ENCODE data around the gene TRPM3. TPM values are rescaled to one million over a fixed set of nuclear protein-coding genes. Genes with fewer than 3 reads are reported as not detected.

TRPM3 gene
- total and polyA plus RNA-seq, 2 of the 13 experiments (the other 11 are each of a cell fraction or from before 2014, with no cell fraction given): not detected

DNA sequence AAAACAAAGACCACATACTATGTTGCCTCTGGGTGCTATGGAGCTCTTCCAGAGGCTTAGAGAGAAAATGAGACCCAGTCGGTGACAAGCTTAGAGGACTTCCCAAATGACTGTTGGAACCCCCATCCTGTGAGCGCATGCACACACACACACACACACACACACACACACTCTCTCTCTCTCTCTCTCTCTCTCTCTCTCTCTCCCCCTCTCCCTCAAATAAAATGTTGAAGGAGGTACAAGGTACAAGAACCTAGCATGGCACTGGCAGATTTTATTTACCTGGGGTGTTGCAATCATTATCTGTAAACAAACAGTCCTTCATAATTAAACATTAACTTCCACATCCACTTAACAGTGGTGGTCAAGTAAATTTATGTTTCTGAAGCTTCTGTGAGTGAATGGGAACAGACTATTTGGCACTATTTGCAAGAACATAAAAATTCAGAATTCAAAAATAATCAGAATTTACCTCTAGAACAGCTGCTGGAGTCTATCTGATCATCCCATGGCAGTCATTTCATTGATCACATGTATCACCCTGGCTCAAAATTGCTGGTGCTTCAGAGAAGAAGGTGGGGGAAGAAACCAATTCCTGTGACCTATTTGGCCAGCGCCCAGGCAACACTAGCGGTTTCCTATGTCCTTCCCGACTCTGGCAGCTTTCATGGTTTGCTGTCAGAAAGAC, 24.9 kb downstream of the TRPM3 start (continued):
- TF ChIP-seq, protein P1, sequence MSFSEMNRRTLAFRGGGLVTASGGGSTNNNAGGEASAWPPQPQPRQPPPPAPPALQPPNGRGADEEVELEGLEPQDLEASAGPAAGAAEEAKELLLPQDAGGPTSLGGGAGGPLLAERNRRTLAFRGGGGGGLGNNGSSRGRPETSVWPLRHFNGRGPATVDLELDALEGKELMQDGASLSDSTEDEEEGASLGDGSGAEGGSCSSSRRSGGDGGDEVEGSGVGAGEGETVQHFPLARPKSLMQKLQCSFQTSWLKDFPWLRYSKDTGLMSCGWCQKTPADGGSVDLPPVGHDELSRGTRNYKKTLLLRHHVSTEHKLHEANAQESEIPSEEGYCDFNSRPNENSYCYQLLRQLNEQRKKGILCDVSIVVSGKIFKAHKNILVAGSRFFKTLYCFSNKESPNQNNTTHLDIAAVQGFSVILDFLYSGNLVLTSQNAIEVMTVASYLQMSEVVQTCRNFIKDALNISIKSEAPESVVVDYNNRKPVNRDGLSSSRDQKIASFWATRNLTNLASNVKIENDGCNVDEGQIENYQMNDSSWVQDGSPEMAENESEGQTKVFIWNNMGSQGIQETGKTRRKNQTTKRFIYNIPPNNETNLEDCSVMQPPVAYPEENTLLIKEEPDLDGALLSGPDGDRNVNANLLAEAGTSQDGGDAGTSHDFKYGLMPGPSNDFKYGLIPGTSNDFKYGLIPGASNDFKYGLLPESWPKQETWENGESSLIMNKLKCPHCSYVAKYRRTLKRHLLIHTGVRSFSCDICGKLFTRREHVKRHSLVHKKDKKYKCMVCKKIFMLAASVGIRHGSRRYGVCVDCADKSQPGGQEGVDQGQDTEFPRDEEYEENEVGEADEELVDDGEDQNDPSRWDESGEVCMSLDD (CRISPR knock-in tag; IDR thresholded peaks at IDR 0.05; ENCODE audit: borderline replicate concordance): no peak
- TF ChIP-seq NONO (IDR thresholded peaks at IDR 0.05) (peak; percentile 95), NONO (CRISPR knock-in tag; conservative IDR thresholded peaks at IDR 0.05) (peak; percentile 87), ZNF549 (CRISPR knock-in tag; IDR thresholded peaks at IDR 0.05) (no peak), CENPBD1 (CRISPR knock-in tag; IDR thresholded peaks at IDR 0.05; ENCODE audit: borderline replicate concordance, low read depth) (0 out of 2 replicates have a peak, but pooled peaks have one; percentile 34), DNMT1 (CRISPR knock-in tag; IDR thresholded peaks at IDR 0.05) (no peak), POLR2AphosphoS5 (IDR thresholded peaks at IDR 0.05; ENCODE audit: low read depth, low read length) (peak; percentile 51), RXRA (CRISPR knock-in tag; IDR thresholded peaks at IDR 0.05) (no peak), ZSCAN9 (CRISPR knock-in tag; IDR thresholded peaks at IDR 0.05; ENCODE audit: borderline replicate concordance) (0 out of 2 replicates have a peak, but pooled peaks have one; percentile 32), ELF4 (CRISPR knock-in tag; IDR thresholded peaks at IDR 0.05; ENCODE audit: borderline replicate concordance) (0 out of 2 replicates have a peak, but pooled peaks have one; percentile 57), MATR3 (CRISPR knock-in tag; IDR thresholded peaks at IDR 0.05) (no peak), SNAPC2 (CRISPR knock-in tag; IDR thresholded peaks at IDR 0.05) (peak; percentile 71; the same call in 1 of the 2 replicates), FLYWCH1 (CRISPR knock-in tag; IDR thresholded peaks at IDR 0.05) (no peak), ZGPAT (CRISPR knock-in tag; IDR thresholded peaks at IDR 0.05) (peak; percentile 76; the same call in 1 of the 2 replicates), ZNF124 (CRISPR knock-in tag; IDR thresholded peaks at IDR 0.05) (peak; percentile 60; the same call in 1 of the 2 replicates)
- TF ChIP-seq, protein P2, sequence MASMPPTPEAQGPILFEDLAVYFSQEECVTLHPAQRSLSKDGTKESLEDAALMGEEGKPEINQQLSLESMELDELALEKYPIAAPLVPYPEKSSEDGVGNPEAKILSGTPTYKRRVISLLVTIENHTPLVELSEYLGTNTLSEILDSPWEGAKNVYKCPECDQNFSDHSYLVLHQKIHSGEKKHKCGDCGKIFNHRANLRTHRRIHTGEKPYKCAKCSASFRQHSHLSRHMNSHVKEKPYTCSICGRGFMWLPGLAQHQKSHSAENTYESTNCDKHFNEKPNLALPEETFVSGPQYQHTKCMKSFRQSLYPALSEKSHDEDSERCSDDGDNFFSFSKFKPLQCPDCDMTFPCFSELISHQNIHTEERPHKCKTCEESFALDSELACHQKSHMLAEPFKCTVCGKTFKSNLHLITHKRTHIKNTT (CRISPR knock-in tag; IDR thresholded peaks at IDR 0.05): no peak
- TF ChIP-seq, protein P3, sequence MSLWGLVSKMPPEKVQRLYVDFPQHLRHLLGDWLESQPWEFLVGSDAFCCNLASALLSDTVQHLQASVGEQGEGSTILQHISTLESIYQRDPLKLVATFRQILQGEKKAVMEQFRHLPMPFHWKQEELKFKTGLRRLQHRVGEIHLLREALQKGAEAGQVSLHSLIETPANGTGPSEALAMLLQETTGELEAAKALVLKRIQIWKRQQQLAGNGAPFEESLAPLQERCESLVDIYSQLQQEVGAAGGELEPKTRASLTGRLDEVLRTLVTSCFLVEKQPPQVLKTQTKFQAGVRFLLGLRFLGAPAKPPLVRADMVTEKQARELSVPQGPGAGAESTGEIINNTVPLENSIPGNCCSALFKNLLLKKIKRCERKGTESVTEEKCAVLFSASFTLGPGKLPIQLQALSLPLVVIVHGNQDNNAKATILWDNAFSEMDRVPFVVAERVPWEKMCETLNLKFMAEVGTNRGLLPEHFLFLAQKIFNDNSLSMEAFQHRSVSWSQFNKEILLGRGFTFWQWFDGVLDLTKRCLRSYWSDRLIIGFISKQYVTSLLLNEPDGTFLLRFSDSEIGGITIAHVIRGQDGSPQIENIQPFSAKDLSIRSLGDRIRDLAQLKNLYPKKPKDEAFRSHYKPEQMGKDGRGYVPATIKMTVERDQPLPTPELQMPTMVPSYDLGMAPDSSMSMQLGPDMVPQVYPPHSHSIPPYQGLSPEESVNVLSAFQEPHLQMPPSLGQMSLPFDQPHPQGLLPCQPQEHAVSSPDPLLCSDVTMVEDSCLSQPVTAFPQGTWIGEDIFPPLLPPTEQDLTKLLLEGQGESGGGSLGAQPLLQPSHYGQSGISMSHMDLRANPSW (CRISPR knock-in tag; IDR thresholded peaks at IDR 0.05; ENCODE audit: borderline replicate concordance): peak; percentile 74; the same call in 1 of the 2 replicates
- TF ChIP-seq, protein P4, sequence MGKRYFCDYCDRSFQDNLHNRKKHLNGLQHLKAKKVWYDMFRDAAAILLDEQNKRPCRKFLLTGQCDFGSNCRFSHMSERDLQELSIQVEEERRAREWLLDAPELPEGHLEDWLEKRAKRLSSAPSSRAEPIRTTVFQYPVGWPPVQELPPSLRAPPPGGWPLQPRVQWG (CRISPR knock-in tag; IDR thresholded peaks at IDR 0.05; ENCODE audit: borderline replicate concordance, low read depth): no peak

All from HepG2 (cell line).